NCI-H526 treated with DMSO at 0.1 percent for 48 hours (cell line): ENCODE measurements around the gene GALNT18.

Experiments
- DNase-seq: peaks from one replicate; lab custom pipeline; 2025; lab: John Stamatoyannopoulos, UW

GALNT18 gene

GRCh38 chr11:11268119-11268518, 353.7 kb downstream of the GALNT18 start:
- no peak for DNase-seq

- no peak for DNase-seq
These were observed 354.5 kb downstream of the GALNT18 start for GRCh38 chr11:11267312-11267711.

GRCh38 chr11:11265994-11266606, 355.7 kb downstream of the GALNT18 start:
- DNase-seq = no peak

- DNase-seq = no peak
These were observed 356.5 kb downstream of the GALNT18 start for GRCh38 chr11:11265320-11265719.

GRCh38 chr11:11263238-11264005, 358.4 kb downstream of the GALNT18 start:
- DNase-seq = peak; percentile 43

- DNase-seq = no peak
These were observed 359.5 kb downstream of the GALNT18 start for GRCh38 chr11:11262171-11262920.

- DNase-seq = peak; percentile 49
These were observed 360.2 kb downstream of the GALNT18 start for GRCh38 chr11:11261629-11262028.

GRCh38 chr11:11260903-11261302, 360.9 kb downstream of the GALNT18 start:
- no peak for DNase-seq

- DNase-seq = no peak
These were observed 367.8 kb downstream of the GALNT18 start for GRCh38 chr11:11253995-11254394.

GRCh38 chr11:11253497-11253896, 368.3 kb downstream of the GALNT18 start:
- DNase-seq = no peak

GRCh38 chr11:11252403-11252802, 369.4 kb downstream of the GALNT18 start:
- no peak for DNase-seq

- no peak for DNase-seq
These were observed 370.3 kb downstream of the GALNT18 start for GRCh38 chr11:11251394-11251970.

- no peak for DNase-seq
These were observed 371.3 kb downstream of the GALNT18 start for GRCh38 chr11:11250470-11250869.

GRCh38 chr11:11247576-11247975, 374.2 kb downstream of the GALNT18 start:
- DNase-seq = no peak

GRCh38 chr11:11247086-11247485, 374.7 kb downstream of the GALNT18 start:
- no peak for DNase-seq

- no peak for DNase-seq
These were observed 375.6 kb downstream of the GALNT18 start for GRCh38 chr11:11246166-11246565.

- DNase-seq = no peak
These were observed 376.4 kb downstream of the GALNT18 start for GRCh38 chr11:11245453-11245852.

- DNase-seq = no peak
These were observed 377.2 kb downstream of the GALNT18 start for GRCh38 chr11:11244470-11245080.

GRCh38 chr11:11243590-11244469, 378.0 kb downstream of the GALNT18 start:
- DNase-seq = peak; percentile 9

- DNase-seq = no peak
These were observed 378.6 kb downstream of the GALNT18 start for GRCh38 chr11:11243209-11243589.

GRCh38 chr11:11241284-11241683, 380.5 kb downstream of the GALNT18 start:
- DNase-seq = no peak
